ENCODE data around the gene LCN12. TPM values are rescaled to one million over a fixed set of nuclear protein-coding genes. Genes with fewer than 3 reads are reported as not detected.

The LCN12 gene
- polyA plus RNA-seq, 1 donor (not counting 4 experiments of a cell fraction or from before 2014, with no cell fraction given) = not detected

DNA sequence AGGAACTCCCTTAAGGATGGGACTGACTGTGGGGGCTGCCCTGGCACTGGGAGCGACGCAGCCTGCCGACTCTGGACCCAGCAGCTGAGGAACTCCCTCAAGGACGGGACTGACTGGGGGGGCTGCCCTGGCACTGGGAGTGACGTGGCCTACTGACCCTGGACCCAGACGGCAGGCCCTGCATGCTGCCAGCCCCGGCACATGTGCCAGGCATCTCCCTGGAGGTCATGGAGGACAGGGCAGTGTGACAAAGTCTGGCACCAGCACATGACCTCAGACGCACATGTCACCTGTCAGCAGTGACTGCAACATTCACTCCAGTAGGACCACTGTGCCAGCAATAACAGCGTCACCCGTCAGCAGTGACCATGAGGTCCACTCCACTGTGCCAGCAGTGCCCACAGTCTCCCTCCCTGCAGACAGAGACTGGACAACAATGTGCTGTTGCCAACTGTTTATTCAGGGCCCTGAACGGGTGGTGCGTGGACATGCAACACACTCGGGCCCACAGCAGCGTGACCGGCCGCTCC is 12.0 kb upstream of the LCN12 start:
- no peak for DNase-seq (ENCODE audit: low read depth, low spot score)
- no peak for TF ChIP-seq EZH2 (IDR thresholded peaks at IDR 0.05; ENCODE audit: low read length)
- TF ChIP-seq, protein P1, sequence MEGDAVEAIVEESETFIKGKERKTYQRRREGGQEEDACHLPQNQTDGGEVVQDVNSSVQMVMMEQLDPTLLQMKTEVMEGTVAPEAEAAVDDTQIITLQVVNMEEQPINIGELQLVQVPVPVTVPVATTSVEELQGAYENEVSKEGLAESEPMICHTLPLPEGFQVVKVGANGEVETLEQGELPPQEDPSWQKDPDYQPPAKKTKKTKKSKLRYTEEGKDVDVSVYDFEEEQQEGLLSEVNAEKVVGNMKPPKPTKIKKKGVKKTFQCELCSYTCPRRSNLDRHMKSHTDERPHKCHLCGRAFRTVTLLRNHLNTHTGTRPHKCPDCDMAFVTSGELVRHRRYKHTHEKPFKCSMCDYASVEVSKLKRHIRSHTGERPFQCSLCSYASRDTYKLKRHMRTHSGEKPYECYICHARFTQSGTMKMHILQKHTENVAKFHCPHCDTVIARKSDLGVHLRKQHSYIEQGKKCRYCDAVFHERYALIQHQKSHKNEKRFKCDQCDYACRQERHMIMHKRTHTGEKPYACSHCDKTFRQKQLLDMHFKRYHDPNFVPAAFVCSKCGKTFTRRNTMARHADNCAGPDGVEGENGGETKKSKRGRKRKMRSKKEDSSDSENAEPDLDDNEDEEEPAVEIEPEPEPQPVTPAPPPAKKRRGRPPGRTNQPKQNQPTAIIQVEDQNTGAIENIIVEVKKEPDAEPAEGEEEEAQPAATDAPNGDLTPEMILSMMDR (optimal IDR thresholded peaks at IDR 0.05 in 1 of 3, IDR thresholded peaks at IDR 0.05 in 1 of 3, conservative IDR thresholded peaks at IDR 0.05 in 1 of 3; ENCODE audit: extremely low read depth in 1 of 3, insufficient read depth in 2 of 3, low read length in 3 of 3) = no peak
- Histone ChIP-seq H3K27me3 (ENCODE audit: control insufficient read depth, extremely low read depth, insufficient read depth, low read length) (no peaks in the 10 kb centered on the region), H3K79me2 (ENCODE audit: control insufficient read depth, insufficient read depth, low read length) (peaks cover 31% of the 10 kb centered on the region), H3K36me3 (ENCODE audit: control insufficient read depth in 2 of 2, extremely low read depth in 1 of 2, insufficient read depth in 2 of 2, low read length in 2 of 2) (peaks cover 18 to 29% of the 10 kb centered on the region in 2 experiments), H3K4me3 (ENCODE audit: control insufficient read depth in 2 of 3, extremely low read depth in 1 of 3, insufficient read depth in 2 of 3, low read depth in 1 of 3, low read length in 3 of 3) (no peak overlapping the region), H3K9me3 (ENCODE audit: control insufficient read depth, low read depth, low read length) (no peaks in the 10 kb centered on the region), H4K20me1 (ENCODE audit: control insufficient read depth, extremely low read depth, insufficient read depth, low read length) (no peaks in the 10 kb centered on the region), H2AFZ (ENCODE audit: control insufficient read depth, low read length) (no peak overlapping the region), H3K9ac (ENCODE audit: control insufficient read depth, extremely low read depth, insufficient read depth, low read length) (no peak overlapping the region), H3K4me2 (ENCODE audit: control insufficient read depth, extremely low read depth, insufficient read depth, low read depth, low read length) (no peak overlapping the region), H3K4me1 (ENCODE audit: control insufficient read depth, extremely low read depth, insufficient read depth, low read length) (peaks cover 7% of the 10 kb centered on the region), H3K27ac (ENCODE audit: control insufficient read depth, insufficient read depth, low read length) (no peak overlapping the region), H3K9me1 (ENCODE audit: control insufficient read depth, extremely low read depth, insufficient read depth, low read length) (no peaks in the 10 kb centered on the region)
- no peak for FAIRE-seq
- dilution Hi-C loops (cut with MboI; ENCODE audit: extremely low pct_ligation_motif_present, low sequenced_read_pairs) = loop anchor here (25.0 kb wide), 1 partner anchor 128 kb away; the partner anchor contains the start of gene RABL6

DNA sequence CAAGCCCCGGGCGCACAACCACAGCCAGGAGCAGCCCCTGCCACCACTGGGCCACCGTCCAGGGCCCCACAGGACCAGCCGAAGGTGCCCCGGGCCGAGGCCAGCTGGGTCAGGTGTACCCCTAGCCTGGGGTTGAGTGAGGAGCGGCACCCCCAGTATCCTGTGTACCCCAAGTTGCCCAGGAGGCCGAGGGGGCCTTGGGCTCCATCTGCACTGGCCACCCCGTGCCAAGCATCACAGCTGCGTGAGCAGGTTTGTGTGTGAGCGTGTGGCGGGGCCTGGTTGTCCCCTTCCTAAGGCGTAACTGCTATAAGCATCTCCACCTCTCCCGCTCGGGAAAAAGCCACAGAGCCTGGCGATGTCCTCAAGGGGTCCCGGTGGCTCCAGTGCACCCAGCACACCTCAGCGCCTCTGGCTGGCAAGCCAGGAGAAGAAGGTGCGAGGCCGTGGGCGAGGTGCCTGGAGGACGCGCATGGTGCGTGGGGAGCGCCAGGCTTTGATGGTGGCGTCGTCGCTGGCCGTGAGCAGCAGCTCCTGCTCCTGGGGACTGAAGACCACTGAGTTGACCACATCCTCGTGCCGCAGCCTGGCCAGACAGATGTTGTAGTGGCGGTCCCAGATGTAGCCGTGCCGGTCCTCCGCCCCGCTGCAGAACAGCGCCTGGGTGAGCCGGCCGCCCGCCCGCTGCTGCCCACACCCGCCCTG is 11.4 kb upstream of the LCN12 start:
- dilution Hi-C loops (cut with MboI; ENCODE audit: extremely low pct_ligation_motif_present, low sequenced_read_pairs) = loop anchor here (25.0 kb wide), 1 partner anchor 128 kb away; the partner anchor contains the start of gene RABL6
- Histone ChIP-seq H2AFZ (ENCODE audit: control insufficient read depth, low read length) (no peak overlapping the region), H3K79me2 (ENCODE audit: control insufficient read depth, insufficient read depth, low read length) (peaks cover 31% of the 10 kb centered on the region), H3K9me3 (ENCODE audit: control insufficient read depth, low read depth, low read length) (no peaks in the 10 kb centered on the region), H3K27me3 (ENCODE audit: control insufficient read depth, extremely low read depth, insufficient read depth, low read length) (no peaks in the 10 kb centered on the region), H3K9me1 (ENCODE audit: control insufficient read depth, extremely low read depth, insufficient read depth, low read length) (no peaks in the 10 kb centered on the region), H3K4me1 (ENCODE audit: control insufficient read depth, extremely low read depth, insufficient read depth, low read length) (peaks cover 7% of the 10 kb centered on the region), H3K4me2 (ENCODE audit: control insufficient read depth, extremely low read depth, insufficient read depth, low read depth, low read length) (no peak overlapping the region), H4K20me1 (ENCODE audit: control insufficient read depth, extremely low read depth, insufficient read depth, low read length) (no peaks in the 10 kb centered on the region), H3K36me3 (ENCODE audit: control insufficient read depth in 2 of 2, extremely low read depth in 1 of 2, insufficient read depth in 2 of 2, low read length in 2 of 2) (peaks cover 18 to 29% of the 10 kb centered on the region in 2 experiments), H3K9ac (ENCODE audit: control insufficient read depth, extremely low read depth, insufficient read depth, low read length) (no peak overlapping the region), H3K27ac (ENCODE audit: control insufficient read depth, insufficient read depth, low read length) (no peak overlapping the region), H3K4me3 (ENCODE audit: control insufficient read depth in 2 of 3, extremely low read depth in 1 of 3, insufficient read depth in 2 of 3, low read depth in 1 of 3, low read length in 3 of 3) (no peak overlapping the region)
- TF ChIP-seq, protein P1 (optimal IDR thresholded peaks at IDR 0.05 in 1 of 3, IDR thresholded peaks at IDR 0.05 in 1 of 3, conservative IDR thresholded peaks at IDR 0.05 in 1 of 3; ENCODE audit: extremely low read depth in 1 of 3, insufficient read depth in 2 of 3, low read length in 3 of 3) = no peak
- TF ChIP-seq EZH2 (IDR thresholded peaks at IDR 0.05; ENCODE audit: low read length) = no peak
- FAIRE-seq = no peak
- no peak for DNase-seq (ENCODE audit: low read depth, low spot score)
